GM21515 (cell line): ENCODE data around the gene ROS1.

Experiments
- ATAC-seq: cut with Tn5 transposase; IDR thresholded peaks from one replicate; pipeline ENCODE4 v1.9.1; 2021; ENCODE audit not compliant: unreplicated experiment

The ROS1 gene

DNA sequence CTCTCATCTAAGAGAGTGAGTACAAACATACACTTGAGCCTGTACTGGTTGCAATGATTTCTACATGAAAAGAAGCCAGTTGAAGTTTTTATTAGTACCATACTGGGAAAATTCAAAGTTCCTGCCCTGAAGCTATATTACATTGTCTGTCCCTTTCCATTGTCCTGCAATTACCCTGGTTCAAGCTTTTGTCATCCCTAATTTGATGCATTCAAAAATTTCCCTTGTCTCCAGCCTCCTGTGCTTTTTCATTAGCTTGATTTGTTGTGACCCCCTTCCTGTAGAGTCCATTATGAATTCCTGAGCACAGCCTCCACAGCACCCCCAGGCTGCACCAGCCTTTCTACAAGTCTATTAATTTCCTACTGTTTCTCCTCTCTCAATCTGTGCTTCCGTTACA lies 114.0 kb downstream of the ROS1 start:
- no peak for ATAC-seq

DNA sequence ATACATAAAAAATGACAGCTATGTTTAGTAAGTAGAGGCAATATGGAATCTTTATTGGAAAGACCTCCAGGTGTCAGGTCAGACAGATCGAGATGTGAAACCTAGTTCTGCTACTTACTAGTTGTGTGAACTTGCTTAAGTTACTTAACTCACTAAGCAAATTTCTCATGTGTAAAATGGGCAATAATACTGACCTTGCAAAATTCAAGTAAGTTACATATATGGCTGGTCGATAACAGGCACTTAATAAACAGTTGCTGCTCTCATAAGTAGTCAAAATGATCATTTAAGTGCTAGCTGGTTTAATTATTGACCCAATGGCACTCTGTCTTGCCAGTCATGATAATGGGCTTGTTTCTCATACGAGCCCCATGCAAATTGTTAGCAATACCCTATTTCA lies 114.4 kb downstream of the ROS1 start:
- no peak for ATAC-seq

- ATAC-seq, result no peak
Observed at GRCh38 chr6:117309611-117310010, 116.1 kb downstream of the ROS1 start.

GRCh38 chr6:117309069-117309468 lies 116.7 kb downstream of the ROS1 start:
- ATAC-seq, result no peak

DNA sequence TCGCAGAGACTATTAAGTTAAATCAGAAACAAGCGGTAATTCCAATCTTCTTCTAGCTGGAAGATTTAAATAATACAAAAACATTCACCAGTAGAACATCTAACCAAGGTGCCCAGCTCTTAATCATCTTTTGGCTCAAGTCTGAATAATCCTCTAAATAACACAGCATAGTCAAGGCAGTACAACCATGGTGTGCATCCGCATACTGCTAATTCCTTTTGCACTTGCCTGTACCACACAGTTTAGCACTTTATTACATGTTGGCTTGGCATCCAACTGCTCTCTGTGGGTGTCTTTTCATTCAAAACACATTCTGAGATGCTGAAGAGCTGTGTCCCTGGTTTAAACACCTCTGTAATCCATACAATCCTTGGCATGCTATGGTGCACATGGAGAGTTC lies 118.1 kb downstream of the ROS1 start:
- ATAC-seq, result no peak

GRCh38 chr6:117306227-117306790 lies 119.4 kb downstream of the ROS1 start:
- ATAC-seq, result no peak

- no peak for ATAC-seq
Observed at GRCh38 chr6:117304446-117304845, 121.3 kb downstream of the ROS1 start.

GRCh38 chr6:117303323-117303722 lies 122.4 kb downstream of the ROS1 start:
- no peak for ATAC-seq

- no peak for ATAC-seq
Observed at GRCh38 chr6:117298941-117299340, 126.8 kb downstream of the ROS1 start.

GRCh38 chr6:117290173-117290846 lies 135.4 kb downstream of the ROS1 start:
- no peak for ATAC-seq

DNA sequence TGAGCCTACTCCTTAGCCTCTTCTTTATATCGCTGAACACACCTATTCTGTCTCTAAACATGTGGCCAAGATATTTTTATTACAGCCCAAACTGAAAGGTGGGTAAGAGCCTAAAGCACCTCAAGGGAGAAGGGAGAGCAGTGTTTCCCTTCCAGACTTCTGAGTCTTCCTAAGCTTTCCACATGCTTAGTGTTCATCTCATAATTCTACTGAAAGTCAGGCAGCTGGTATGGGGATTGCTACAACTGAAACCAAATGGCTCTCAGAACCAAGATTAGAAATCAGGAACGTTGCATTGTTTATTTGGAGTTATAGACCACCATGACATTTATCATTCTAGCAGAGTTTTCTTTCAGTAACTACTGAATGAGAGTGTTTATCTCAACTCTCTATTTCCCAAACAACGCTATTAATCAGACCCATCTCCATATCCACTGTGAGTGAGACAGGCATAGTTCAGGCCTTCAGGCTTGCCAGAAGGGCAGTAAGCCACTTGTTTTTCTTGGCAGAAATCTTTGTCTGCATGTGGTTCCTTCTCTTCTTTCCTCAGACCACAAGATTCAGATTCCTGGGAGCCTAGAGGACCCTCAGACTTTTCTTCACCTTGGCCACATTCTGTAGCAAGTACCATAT lies 137.5 kb downstream of the ROS1 start:
- ATAC-seq, result no peak

GRCh38 chr6:117280922-117281321 lies 144.8 kb downstream of the ROS1 start:
- ATAC-seq, result no peak

DNA sequence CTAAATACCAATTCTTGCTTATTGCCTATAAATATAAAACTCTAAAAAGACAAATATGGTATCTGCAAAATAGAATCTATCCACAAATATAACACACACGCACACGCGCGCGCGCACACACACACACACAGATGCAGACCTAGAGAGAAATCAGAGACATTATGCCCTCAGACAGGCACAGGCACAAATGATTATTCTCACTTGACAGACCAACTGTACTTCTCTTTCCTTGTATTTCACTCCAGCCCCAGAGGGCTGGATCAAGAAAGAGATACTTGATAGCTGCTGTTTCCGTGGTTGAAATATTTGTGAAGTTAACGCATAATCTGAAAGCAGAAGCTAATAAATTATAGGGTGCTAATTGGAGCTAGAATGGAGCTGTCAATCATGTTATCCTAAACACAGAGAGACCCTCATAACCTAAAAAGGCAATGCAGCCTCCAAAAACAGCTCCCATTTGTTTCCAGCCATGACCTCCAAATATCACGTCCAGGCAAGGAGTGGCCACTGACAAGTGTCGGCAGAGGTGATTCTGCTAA lies 148.9 kb downstream of the ROS1 start:
- no peak for ATAC-seq

DNA sequence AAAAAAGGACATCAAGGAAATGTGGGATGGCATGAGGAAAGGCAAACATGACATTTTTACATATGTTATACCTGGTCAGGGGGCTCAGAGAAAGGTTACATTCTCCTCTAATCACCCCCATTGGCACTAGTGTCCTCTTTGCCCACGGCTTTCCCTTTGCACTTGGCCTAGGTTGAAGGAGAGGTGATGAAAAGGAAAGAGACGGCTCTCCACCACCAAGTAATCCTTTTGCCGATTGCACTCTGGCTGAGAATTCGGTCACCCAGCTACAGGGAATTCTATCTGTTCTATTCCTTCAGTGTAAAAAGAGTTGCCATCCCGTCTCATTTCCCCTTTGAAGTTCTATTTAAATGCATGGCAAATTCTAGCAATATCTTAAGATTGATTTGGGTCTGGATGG lies 150.0 kb downstream of the ROS1 start:
- ATAC-seq, result no peak

GRCh38 chr6:117275205-117275604 lies 150.5 kb downstream of the ROS1 start:
- no peak for ATAC-seq

GRCh38 chr6:117272891-117273290 lies 152.9 kb downstream of the ROS1 start:
- ATAC-seq, result no peak

GRCh38 chr6:117272032-117272866 lies 153.5 kb downstream of the ROS1 start:
- no peak for ATAC-seq

GRCh38 chr6:117270843-117271507 lies 154.8 kb downstream of the ROS1 start:
- ATAC-seq, result no peak

- no peak for ATAC-seq
Observed at GRCh38 chr6:117270055-117270842, 155.5 kb downstream of the ROS1 start.

- no peak for ATAC-seq
Observed at GRCh38 chr6:117269638-117270054, 156.1 kb downstream of the ROS1 start.
